ENCODE results near the gene MYBPC3.

DNA sequence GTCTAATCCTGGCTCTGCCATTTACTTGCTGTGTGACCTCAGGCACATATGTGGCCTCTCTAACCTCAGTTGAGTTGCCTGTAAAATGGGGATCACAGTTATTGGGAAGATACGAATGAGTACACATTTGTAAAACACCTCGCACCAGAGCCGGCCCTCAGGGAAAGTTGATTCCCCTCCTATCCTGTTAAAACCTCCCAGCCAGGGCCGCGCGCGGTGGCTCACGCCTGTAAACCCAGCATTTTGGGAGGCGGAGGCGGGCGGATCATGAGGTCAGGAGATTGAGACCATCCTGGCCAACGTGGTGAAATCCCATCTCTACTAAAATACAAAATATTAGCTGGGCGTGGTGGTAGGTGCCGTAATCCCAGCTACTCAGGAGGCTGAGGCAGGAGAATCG, 7.8 kb upstream of the MYBPC3 start:
- TF ChIP-seq EZH2 (IDR thresholded peaks at IDR 0.05) (no peak), EZH2phosphoT487 (IDR thresholded peaks at IDR 0.05) (no peak)
- TF ChIP-seq, protein P1, sequence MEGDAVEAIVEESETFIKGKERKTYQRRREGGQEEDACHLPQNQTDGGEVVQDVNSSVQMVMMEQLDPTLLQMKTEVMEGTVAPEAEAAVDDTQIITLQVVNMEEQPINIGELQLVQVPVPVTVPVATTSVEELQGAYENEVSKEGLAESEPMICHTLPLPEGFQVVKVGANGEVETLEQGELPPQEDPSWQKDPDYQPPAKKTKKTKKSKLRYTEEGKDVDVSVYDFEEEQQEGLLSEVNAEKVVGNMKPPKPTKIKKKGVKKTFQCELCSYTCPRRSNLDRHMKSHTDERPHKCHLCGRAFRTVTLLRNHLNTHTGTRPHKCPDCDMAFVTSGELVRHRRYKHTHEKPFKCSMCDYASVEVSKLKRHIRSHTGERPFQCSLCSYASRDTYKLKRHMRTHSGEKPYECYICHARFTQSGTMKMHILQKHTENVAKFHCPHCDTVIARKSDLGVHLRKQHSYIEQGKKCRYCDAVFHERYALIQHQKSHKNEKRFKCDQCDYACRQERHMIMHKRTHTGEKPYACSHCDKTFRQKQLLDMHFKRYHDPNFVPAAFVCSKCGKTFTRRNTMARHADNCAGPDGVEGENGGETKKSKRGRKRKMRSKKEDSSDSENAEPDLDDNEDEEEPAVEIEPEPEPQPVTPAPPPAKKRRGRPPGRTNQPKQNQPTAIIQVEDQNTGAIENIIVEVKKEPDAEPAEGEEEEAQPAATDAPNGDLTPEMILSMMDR (IDR thresholded peaks at IDR 0.05): no peak
